ENCODE data around the gene OR7A5.
"Not testable (repeated sequence)": the region's sequence is repeated elsewhere in the genome, so short reads cannot be mapped to it uniquely, and the experiment has no call there.

OR7A5 gene

DNA sequence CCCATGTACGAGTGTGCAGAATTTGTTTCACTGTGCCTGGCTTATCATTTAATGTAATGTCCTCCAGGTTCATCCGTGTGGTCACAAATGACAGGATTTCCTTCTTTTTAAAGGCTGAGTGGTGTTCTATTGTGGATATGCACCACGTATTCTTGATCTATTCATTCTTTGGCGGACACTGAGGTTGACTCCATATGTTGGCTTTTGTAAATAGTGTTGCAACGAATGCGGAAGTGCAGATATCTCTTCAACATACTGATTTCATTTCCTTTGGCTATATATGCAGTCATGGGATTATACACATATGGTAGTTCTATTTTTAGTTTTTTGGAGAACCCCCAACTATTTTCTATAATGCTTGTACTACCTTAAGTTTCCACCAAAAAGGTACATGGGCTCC is 13.0 kb downstream of the OR7A5 start:
- no peak overlapping the region for H3K4me3 ChIP-seq (ENCODE audit: low read depth in 1 of 5, low read length in 5 of 5)
- H3K36me3 ChIP-seq (ENCODE audit: control insufficient read depth in 5 of 5, insufficient read depth in 5 of 5, low read length in 5 of 5): no peaks in the 10 kb centered on the region
- peaks cover 0 to 8% (median 3%) of the 10 kb centered on the region in 5 donors for H3K27me3 ChIP-seq (ENCODE audit: control insufficient read depth in 5 of 5, insufficient read depth in 4 of 5, low read length in 5 of 5)
- H3K9ac ChIP-seq (ENCODE audit: low read length in 5 of 5): no peak overlapping the region
- H3K27ac ChIP-seq (ENCODE audit: low read depth, low read length): no peak overlapping the region
- peaks cover 0 to 11% (median 5%) of the 10 kb centered on the region in 5 donors for H3K9me3 ChIP-seq (ENCODE audit: control insufficient read depth in 5 of 5, low read length in 5 of 5)
- no peaks in the 10 kb centered on the region for H3K4me1 ChIP-seq (ENCODE audit: control insufficient read depth in 5 of 5, insufficient read depth in 5 of 5, low read length in 5 of 5)

GRCh38 chr19:14818588-14818987 is 16.4 kb downstream of the OR7A5 start:
- H3K9ac ChIP-seq (ENCODE audit: low read length in 5 of 5): no peak overlapping the region
- H3K4me3 ChIP-seq (ENCODE audit: low read depth in 1 of 5, low read length in 5 of 5): no peak overlapping the region
- peaks cover 0 to 5% (median 0%) of the 10 kb centered on the region in 5 donors for H3K9me3 ChIP-seq (ENCODE audit: control insufficient read depth in 5 of 5, low read length in 5 of 5)
- no peaks in the 10 kb centered on the region for H3K36me3 ChIP-seq (ENCODE audit: control insufficient read depth in 5 of 5, insufficient read depth in 5 of 5, low read length in 5 of 5)
- H3K27ac ChIP-seq (ENCODE audit: low read depth, low read length): no peak overlapping the region
- H3K27me3 ChIP-seq (ENCODE audit: control insufficient read depth in 5 of 5, insufficient read depth in 4 of 5, low read length in 5 of 5): peaks cover 0 to 5% (median 0%) of the 10 kb centered on the region in 5 donors
- no peaks in the 10 kb centered on the region for H3K4me1 ChIP-seq (ENCODE audit: control insufficient read depth in 5 of 5, insufficient read depth in 5 of 5, low read length in 5 of 5)

GRCh38 chr19:14817052-14817451 is 17.9 kb downstream of the OR7A5 start:
- H3K27ac ChIP-seq (ENCODE audit: low read depth, low read length): no peak overlapping the region
- peaks cover 0 to 5% (median 0%) of the 10 kb centered on the region in 5 donors for H3K27me3 ChIP-seq (ENCODE audit: control insufficient read depth in 5 of 5, insufficient read depth in 4 of 5, low read length in 5 of 5)
- no peaks in the 10 kb centered on the region for H3K36me3 ChIP-seq (ENCODE audit: control insufficient read depth in 5 of 5, insufficient read depth in 5 of 5, low read length in 5 of 5)
- H3K9ac ChIP-seq (ENCODE audit: low read length in 5 of 5): no peak overlapping the region
- no peaks in the 10 kb centered on the region for H3K4me1 ChIP-seq (ENCODE audit: control insufficient read depth in 5 of 5, insufficient read depth in 5 of 5, low read length in 5 of 5)
- peaks cover 0 to 5% (median 0%) of the 10 kb centered on the region in 5 donors for H3K9me3 ChIP-seq (ENCODE audit: control insufficient read depth in 5 of 5, low read length in 5 of 5)
- H3K4me3 ChIP-seq (ENCODE audit: low read depth in 1 of 5, low read length in 5 of 5): no peak overlapping the region

GRCh38 chr19:14814982-14815652 is 19.9 kb downstream of the OR7A5 start:
- Histone ChIP-seq H3K36me3 (ENCODE audit: control insufficient read depth in 5 of 5, insufficient read depth in 5 of 5, low read length in 5 of 5) (no peaks in the 10 kb centered on the region), H3K4me3 (ENCODE audit: low read depth in 1 of 5, low read length in 5 of 5) (no peak overlapping the region), H3K27ac (ENCODE audit: low read depth, low read length) (no peak overlapping the region), H3K4me1 (ENCODE audit: control insufficient read depth in 5 of 5, insufficient read depth in 5 of 5, low read length in 5 of 5) (peaks cover 0 to under 1% (median 0%) of the 10 kb centered on the region in 5 donors), H3K9me3 (ENCODE audit: control insufficient read depth in 5 of 5, low read length in 5 of 5) (peaks cover 0 to 5% (median 0%) of the 10 kb centered on the region in 5 donors), H3K9ac (ENCODE audit: low read length in 5 of 5) (no peak overlapping the region), H3K27me3 (ENCODE audit: control insufficient read depth in 5 of 5, insufficient read depth in 4 of 5, low read length in 5 of 5) (peaks cover 0 to 5% (median 0%) of the 10 kb centered on the region in 5 donors)

GRCh38 chr19:14809272-14810057 is 25.5 kb downstream of the OR7A5 start:
- Histone ChIP-seq H3K9ac (ENCODE audit: low read length in 5 of 5) (no peak overlapping the region), H3K27me3 (ENCODE audit: control insufficient read depth in 5 of 5, insufficient read depth in 4 of 5, low read length in 5 of 5) (peaks cover 0 to 3% (median 0%) of the 10 kb centered on the region in 5 donors), H3K36me3 (ENCODE audit: control insufficient read depth in 5 of 5, insufficient read depth in 5 of 5, low read length in 5 of 5) (no peaks in the 10 kb centered on the region), H3K4me3 (ENCODE audit: low read depth in 1 of 5, low read length in 5 of 5) (no peak overlapping the region), H3K4me1 (ENCODE audit: control insufficient read depth in 5 of 5, insufficient read depth in 5 of 5, low read length in 5 of 5) (peaks cover 0 to 11% (median 0%) of the 10 kb centered on the region in 5 donors), H3K9me3 (ENCODE audit: control insufficient read depth in 5 of 5, low read length in 5 of 5) (no peaks in the 10 kb centered on the region), H3K27ac (ENCODE audit: low read depth, low read length) (no peak overlapping the region)

DNA sequence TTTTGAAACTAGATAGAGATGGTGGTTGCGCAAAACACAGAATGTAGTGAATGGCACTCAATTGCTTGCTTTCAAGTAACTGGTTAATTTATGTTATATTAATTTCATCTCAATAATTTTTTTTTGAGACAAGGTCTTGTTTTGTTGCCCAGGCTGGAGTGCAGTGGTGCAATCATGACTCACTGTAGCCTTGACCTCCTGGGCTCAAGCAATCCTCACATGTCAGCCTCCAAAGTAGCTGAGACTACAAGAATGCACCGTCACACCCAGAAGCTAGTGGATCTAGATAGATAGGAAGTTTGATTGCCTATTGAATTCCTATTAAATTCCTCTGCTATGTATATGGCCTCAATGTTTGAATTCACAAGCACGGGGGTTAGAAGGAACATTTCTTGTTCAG is 30.2 kb downstream of the OR7A5 start:
- H3K4me3 ChIP-seq (ENCODE audit: low read depth in 1 of 5, low read length in 5 of 5): no peak overlapping the region
- peaks cover 0 to 5% (median 0%) of the 10 kb centered on the region in 5 donors for H3K27me3 ChIP-seq (ENCODE audit: control insufficient read depth in 5 of 5, insufficient read depth in 4 of 5, low read length in 5 of 5)
- no peaks in the 10 kb centered on the region for H3K36me3 ChIP-seq (ENCODE audit: control insufficient read depth in 5 of 5, insufficient read depth in 5 of 5, low read length in 5 of 5)
- H3K9me3 ChIP-seq (ENCODE audit: control insufficient read depth in 5 of 5, low read length in 5 of 5): no peaks in the 10 kb centered on the region
- peaks cover 0 to 7% (median 0%) of the 10 kb centered on the region in 5 donors for H3K4me1 ChIP-seq (ENCODE audit: control insufficient read depth in 5 of 5, insufficient read depth in 5 of 5, low read length in 5 of 5)
- no peak overlapping the region for H3K27ac ChIP-seq (ENCODE audit: low read depth, low read length)
- no peak overlapping the region for H3K9ac ChIP-seq (ENCODE audit: low read length in 5 of 5)

GRCh38 chr19:14798760-14799159 is 36.2 kb downstream of the OR7A5 start:
- peaks cover 0 to 5% (median 0%) of the 10 kb centered on the region in 5 donors for H3K27me3 ChIP-seq (ENCODE audit: control insufficient read depth in 5 of 5, insufficient read depth in 4 of 5, low read length in 5 of 5)
- no peaks in the 10 kb centered on the region for H3K9me3 ChIP-seq (ENCODE audit: control insufficient read depth in 5 of 5, low read length in 5 of 5)
- no peak overlapping the region for H3K27ac ChIP-seq (ENCODE audit: low read depth, low read length)
- H3K4me3 ChIP-seq (ENCODE audit: low read depth in 1 of 5, low read length in 5 of 5): no peak overlapping the region
- H3K9ac ChIP-seq (ENCODE audit: low read length in 5 of 5): no peak overlapping the region
- no peaks in the 10 kb centered on the region for H3K36me3 ChIP-seq (ENCODE audit: control insufficient read depth in 5 of 5, insufficient read depth in 5 of 5, low read length in 5 of 5)
- H3K4me1 ChIP-seq (ENCODE audit: control insufficient read depth in 5 of 5, insufficient read depth in 5 of 5, low read length in 5 of 5): no peaks in the 10 kb centered on the region

- Histone ChIP-seq H3K27ac (ENCODE audit: low read depth, low read length) (no peak overlapping the region), H3K9me3 (ENCODE audit: control insufficient read depth in 5 of 5, low read length in 5 of 5) (no peaks in the 10 kb centered on the region), H3K4me1 (ENCODE audit: control insufficient read depth in 5 of 5, insufficient read depth in 5 of 5, low read length in 5 of 5) (no peaks in the 10 kb centered on the region), H3K9ac (ENCODE audit: low read length in 5 of 5) (no peak overlapping the region), H3K4me3 (ENCODE audit: low read depth in 1 of 5, low read length in 5 of 5) (no peak overlapping the region), H3K36me3 (ENCODE audit: control insufficient read depth in 5 of 5, insufficient read depth in 5 of 5, low read length in 5 of 5) (no peaks in the 10 kb centered on the region), H3K27me3 (ENCODE audit: control insufficient read depth in 5 of 5, insufficient read depth in 4 of 5, low read length in 5 of 5) (peaks cover 0 to 5% (median 0%) of the 10 kb centered on the region in 5 donors)
Observed at GRCh38 chr19:14796021-14796420, 39.0 kb downstream of the OR7A5 start.

DNA sequence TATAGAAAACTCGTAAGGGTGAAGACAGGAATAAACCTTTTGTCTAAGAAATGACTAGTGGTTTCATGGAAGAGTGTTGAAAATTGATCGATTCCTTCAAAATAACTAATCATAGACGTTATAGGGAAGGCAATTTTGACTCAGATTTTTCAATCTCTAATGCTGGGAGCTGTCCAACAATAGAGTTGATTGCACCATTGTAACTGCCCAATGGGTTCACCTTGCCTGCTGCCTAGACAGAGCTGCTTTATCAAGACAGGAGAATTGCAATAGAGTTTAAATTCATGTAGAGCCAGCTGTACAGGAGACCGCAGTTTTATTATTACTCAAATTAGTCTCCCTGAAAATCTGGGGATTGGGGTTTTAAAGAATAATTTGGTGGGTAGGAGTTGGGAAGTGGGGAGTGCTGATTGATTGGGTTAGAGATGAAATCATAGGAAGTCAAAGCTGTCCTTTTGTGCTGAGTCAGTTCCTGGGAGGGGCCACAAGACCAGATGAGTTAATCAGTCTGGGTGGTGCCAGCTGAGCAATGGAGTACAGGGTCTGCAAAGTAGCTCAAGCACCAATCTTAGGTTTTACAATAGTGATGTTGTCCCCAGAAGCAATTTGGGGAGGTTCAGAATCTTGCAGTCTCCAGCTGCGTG is 39.8 kb downstream of the OR7A5 start:
- H3K27ac ChIP-seq (ENCODE audit: low read depth, low read length): no peak overlapping the region
- no peaks in the 10 kb centered on the region for H3K4me1 ChIP-seq (ENCODE audit: control insufficient read depth in 5 of 5, insufficient read depth in 5 of 5, low read length in 5 of 5)
- no peak overlapping the region for H3K4me3 ChIP-seq (ENCODE audit: low read depth in 1 of 5, low read length in 5 of 5)
- H3K36me3 ChIP-seq (ENCODE audit: control insufficient read depth in 5 of 5, insufficient read depth in 5 of 5, low read length in 5 of 5): no peaks in the 10 kb centered on the region
- no peaks in the 10 kb centered on the region for H3K27me3 ChIP-seq (ENCODE audit: control insufficient read depth in 5 of 5, insufficient read depth in 4 of 5, low read length in 5 of 5)
- H3K9me3 ChIP-seq (ENCODE audit: control insufficient read depth in 5 of 5, low read length in 5 of 5): no peaks in the 10 kb centered on the region
- H3K9ac ChIP-seq (ENCODE audit: low read length in 5 of 5): no peak overlapping the region

DNA sequence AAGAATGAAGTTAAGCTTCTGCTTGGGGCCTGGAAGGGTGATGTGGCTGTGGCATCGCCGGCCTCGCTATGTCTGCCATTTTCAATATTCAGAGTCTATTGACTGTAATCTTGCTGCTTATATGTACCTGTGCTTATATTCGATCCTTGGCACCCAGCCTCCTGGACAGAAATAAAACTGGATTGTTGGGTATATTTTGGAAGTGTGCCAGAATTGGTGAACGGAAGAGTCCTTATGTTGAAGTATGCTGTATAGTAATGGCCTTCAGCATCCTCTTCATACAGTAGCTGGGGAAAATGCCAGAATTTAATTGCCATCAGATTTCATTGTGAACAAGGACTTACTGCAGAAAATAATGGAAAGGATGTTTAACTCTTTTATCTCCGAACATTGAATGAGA is 42.7 kb downstream of the OR7A5 start:
- not testable (repeated sequence) for H3K9me3 ChIP-seq (ENCODE audit: control insufficient read depth in 5 of 5, low read length in 5 of 5); H3K27me3 ChIP-seq (ENCODE audit: control insufficient read depth in 5 of 5, insufficient read depth in 4 of 5, low read length in 5 of 5); H3K4me3 ChIP-seq (ENCODE audit: low read depth in 1 of 5, low read length in 5 of 5); H3K36me3 ChIP-seq (ENCODE audit: control insufficient read depth in 5 of 5, insufficient read depth in 5 of 5, low read length in 5 of 5); H3K9ac ChIP-seq (ENCODE audit: low read length in 5 of 5); H3K27ac ChIP-seq (ENCODE audit: low read depth, low read length); H3K4me1 ChIP-seq (ENCODE audit: control insufficient read depth in 5 of 5, insufficient read depth in 5 of 5, low read length in 5 of 5)

All from subcutaneous abdominal adipose tissue (tissue), 5 donors.